ENCODE results near the gene BRSK1. TPM values are rescaled to one million over a fixed set of nuclear protein-coding genes. Genes with fewer than 3 reads are reported as not detected.

The BRSK1 gene
- total RNA-seq, 6 donors from 2014 or later: 1.0 to 2.7 (median 1.1) TPM; not detected in 1

DNA sequence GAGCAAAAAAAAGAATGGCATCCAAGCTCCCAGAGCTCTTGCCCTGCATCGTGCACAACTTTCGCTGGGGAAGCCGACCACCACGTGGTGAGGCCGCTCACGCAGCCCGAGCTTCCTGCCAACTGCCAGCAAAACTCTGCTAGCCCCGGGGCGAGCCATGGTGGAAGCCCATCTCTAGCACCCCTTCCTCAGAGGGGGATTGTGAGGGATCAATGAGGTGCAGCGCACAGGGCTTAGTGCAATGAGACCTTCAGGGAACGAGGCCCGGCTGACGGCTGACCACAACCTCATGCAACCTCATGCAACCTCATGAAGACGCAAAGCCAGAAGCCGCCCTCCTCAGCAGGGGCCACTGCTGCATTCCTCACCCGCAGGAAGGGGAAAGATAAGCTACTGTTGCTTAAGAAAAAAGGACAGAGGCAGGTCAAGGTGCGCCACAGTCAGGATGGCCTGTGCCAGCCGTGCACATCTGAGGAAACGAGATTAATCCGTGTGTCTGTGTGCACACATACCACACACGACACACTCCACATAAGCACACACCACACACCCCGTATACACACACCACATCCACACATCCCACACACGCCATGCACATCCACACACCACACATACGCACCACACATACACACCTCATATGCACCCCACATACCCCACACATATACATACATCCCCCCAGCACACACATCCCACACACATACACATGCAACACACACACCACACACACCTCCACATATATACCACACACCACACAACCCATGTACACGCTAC is 13.4 kb upstream of the BRSK1 start:
- WGBS, 2 donors: 85 to 92% methylated on average over 25 of the region's 25 CpGs
- Histone ChIP-seq H3K27ac (no peak overlapping the region), H3K36me3 (peaks cover 6 to 51% (median 34%) of the 10 kb centered on the region in 4 donors), H3K9me3 (no peaks in the 10 kb centered on the region), H3K4me3 (no peak overlapping the region), H3K4me1 (no peaks in the 10 kb centered on the region), H3K27me3 (no peaks in the 10 kb centered on the region)
- DNase-seq (no peak), ATAC-seq (ENCODE audit: low FRiP score in 2 of 2) (peak in 1 of 2 donors; percentile 66)
- TF ChIP-seq, protein P1, sequence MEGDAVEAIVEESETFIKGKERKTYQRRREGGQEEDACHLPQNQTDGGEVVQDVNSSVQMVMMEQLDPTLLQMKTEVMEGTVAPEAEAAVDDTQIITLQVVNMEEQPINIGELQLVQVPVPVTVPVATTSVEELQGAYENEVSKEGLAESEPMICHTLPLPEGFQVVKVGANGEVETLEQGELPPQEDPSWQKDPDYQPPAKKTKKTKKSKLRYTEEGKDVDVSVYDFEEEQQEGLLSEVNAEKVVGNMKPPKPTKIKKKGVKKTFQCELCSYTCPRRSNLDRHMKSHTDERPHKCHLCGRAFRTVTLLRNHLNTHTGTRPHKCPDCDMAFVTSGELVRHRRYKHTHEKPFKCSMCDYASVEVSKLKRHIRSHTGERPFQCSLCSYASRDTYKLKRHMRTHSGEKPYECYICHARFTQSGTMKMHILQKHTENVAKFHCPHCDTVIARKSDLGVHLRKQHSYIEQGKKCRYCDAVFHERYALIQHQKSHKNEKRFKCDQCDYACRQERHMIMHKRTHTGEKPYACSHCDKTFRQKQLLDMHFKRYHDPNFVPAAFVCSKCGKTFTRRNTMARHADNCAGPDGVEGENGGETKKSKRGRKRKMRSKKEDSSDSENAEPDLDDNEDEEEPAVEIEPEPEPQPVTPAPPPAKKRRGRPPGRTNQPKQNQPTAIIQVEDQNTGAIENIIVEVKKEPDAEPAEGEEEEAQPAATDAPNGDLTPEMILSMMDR (IDR thresholded peaks at IDR 0.05): no peak
- TF ChIP-seq EP300 (IDR thresholded peaks at IDR 0.05) (no peak), POLR2A (IDR thresholded peaks at IDR 0.05) (no peak), POLR2AphosphoS5 (IDR thresholded peaks at IDR 0.05) (no peak)

- TF ChIP-seq, protein P1 (IDR thresholded peaks at IDR 0.05): no peak
- TF ChIP-seq POLR2A (IDR thresholded peaks at IDR 0.05): no peak
- 93 to 96% methylated on average over 18 of the region's 18 CpGs for WGBS, 2 donors
- Histone ChIP-seq H3K27me3 (no peaks in the 10 kb centered on the region), H3K4me1 (no peaks in the 10 kb centered on the region), H3K9me3 (no peaks in the 10 kb centered on the region), H3K27ac (no peak overlapping the region), H3K4me3 (no peak overlapping the region), H3K36me3 (peaks cover 6 to 65% (median 40%) of the 10 kb centered on the region in 4 donors)
- no peak for ATAC-seq (ENCODE audit: low FRiP score in 2 of 2)
- DNase-seq: no peak
These were observed 11.7 kb upstream of the BRSK1 start for GRCh38 chr19:55272142-55272541.

DNA sequence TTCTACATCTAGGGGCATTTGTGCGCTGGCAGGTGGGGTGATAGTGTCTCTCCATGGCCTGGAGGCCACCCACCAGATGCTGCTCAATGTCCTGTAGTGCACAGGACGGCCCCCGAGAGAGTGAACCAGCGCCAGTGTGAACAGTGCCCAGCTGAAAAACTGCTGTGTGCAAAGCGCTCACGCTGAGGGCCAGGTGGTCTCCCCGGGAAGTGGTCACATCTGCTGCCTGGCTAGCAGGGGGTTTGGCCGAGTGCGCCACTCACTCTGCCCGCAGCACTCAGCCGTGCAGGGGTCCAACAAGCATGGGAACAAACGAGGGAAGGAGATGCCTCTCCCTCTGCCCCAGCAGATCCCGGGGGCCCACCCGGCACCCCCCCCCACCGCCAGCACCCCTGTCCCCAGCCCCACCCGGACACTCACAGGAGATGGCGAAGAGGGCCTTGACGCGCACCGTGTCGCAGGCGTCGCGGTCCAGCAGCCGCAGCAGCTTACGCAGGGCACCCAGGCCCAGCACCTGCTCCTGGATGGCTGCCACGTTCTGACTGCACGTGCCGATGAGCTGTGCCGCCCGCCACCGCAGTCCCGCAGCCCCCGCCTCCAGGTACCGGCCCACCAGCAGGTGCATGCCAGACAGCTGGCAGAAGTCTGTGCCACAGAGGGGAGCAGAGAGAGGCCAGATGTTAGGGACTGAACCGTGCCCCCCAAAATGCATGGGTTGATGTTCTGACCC is 9.7 kb upstream of the BRSK1 start:
- TF ChIP-seq POLR2A (IDR thresholded peaks at IDR 0.05): no peak
- TF ChIP-seq, protein P1 (IDR thresholded peaks at IDR 0.05): no peak
- no peak for TF ChIP-seq EP300 (IDR thresholded peaks at IDR 0.05)
- TF ChIP-seq POLR2AphosphoS5 (IDR thresholded peaks at IDR 0.05): no peak
- Histone ChIP-seq H3K4me1 (peaks cover under 1 to 5% (median 2%) of the 10 kb centered on the region in 4 donors), H3K36me3 (peaks cover 6 to 65% (median 46%) of the 10 kb centered on the region in 4 donors), H3K9me3 (no peaks in the 10 kb centered on the region), H3K27me3 (no peaks in the 10 kb centered on the region), H3K27ac (no peak overlapping the region), H3K4me3 (no peak overlapping the region)
- ATAC-seq (ENCODE audit: low FRiP score in 2 of 2) (no peak), DNase-seq (no peak)
- WGBS, 2 donors: 94 to 98% methylated on average over 7 to 33 of the region's 36 CpGs

- ATAC-seq (ENCODE audit: low FRiP score in 2 of 2) (no peak), DNase-seq (no peak)
- H3K27ac ChIP-seq: no peak overlapping the region
- peaks cover 3 to 59% (median 41%) of the 10 kb centered on the region in 4 donors for H3K36me3 ChIP-seq
- H3K4me1 ChIP-seq: peaks cover 7 to 21% (median 15%) of the 10 kb centered on the region in 4 donors
- WGBS, 2 donors: 79 to 86% methylated on average over 17 of the region's 17 CpGs
- TF ChIP-seq POLR2AphosphoS5 (IDR thresholded peaks at IDR 0.05): no peak
- no peak for TF ChIP-seq POLR2A (IDR thresholded peaks at IDR 0.05)
- no peak for TF ChIP-seq EP300 (IDR thresholded peaks at IDR 0.05)
- TF ChIP-seq, protein P1 (IDR thresholded peaks at IDR 0.05): no peak
- H3K9me3 ChIP-seq: no peaks in the 10 kb centered on the region
- no peaks in the 10 kb centered on the region for H3K27me3 ChIP-seq
- H3K4me3 ChIP-seq: no peak overlapping the region
These were observed 7.7 kb upstream of the BRSK1 start for GRCh38 chr19:55275851-55276719.
